LHCN-M2 (cell line): ENCODE measurements around the gene B3GALT4. TPM values are rescaled to one million over a fixed set of nuclear protein-coding genes. Genes with fewer than 3 reads are reported as not detected.
"Not testable (repeated sequence)": the region's sequence is repeated elsewhere in the genome, so short reads cannot be mapped to it uniquely, and the experiment has no call there.

Source experiments
- DNase-seq: peaks from one replicate; pipeline ENCODE4 v3.0.0-alpha.2; 2012; ENCODE audit warnings: low read depth
- total RNA-seq: library from RNA; depleted of rRNA; stranded (reverse); fragments of >200 nt; gene quantifications from 2 replicates; pipeline ENCODE4 v1.2.3, GENCODE V29; 2014

The B3GALT4 gene
- total RNA-seq, 1 experiment from 2014 or later, result 0.06 TPM

- DNase-seq, result no peak
These were observed 4.4 kb upstream of the B3GALT4 start for GRCh38 chr6:33272275-33273128.

GRCh38 chr6:33273129-33273923 is 3.6 kb upstream of the B3GALT4 start:
- DNase-seq, result no peak

GRCh38 chr6:33273924-33274902 is 2.7 kb upstream of the B3GALT4 start:
- DNase-seq, result no peak

- DNase-seq, result not testable (repeated sequence)
These were observed 935 bp upstream of the B3GALT4 start for GRCh38 chr6:33275795-33276580.

GRCh38 chr6:33276581-33276863 is 401 bp upstream of the B3GALT4 start:
- no peak for DNase-seq

- no peak for DNase-seq
These were observed 904 bp downstream of the B3GALT4 start for GRCh38 chr6:33277663-33278391.

- no peak for DNase-seq
These were observed 1.4 kb downstream of the B3GALT4 start for GRCh38 chr6:33278392-33278741.

- no peak for DNase-seq
These were observed 1.9 kb downstream of the B3GALT4 start for GRCh38 chr6:33278810-33279209.

GRCh38 chr6:33279257-33279695 is 2.4 kb downstream of the B3GALT4 start:
- DNase-seq, result no peak

- DNase-seq, result peak; percentile 62
These were observed 3.1 kb downstream of the B3GALT4 start for GRCh38 chr6:33279971-33280511.

GRCh38 chr6:33280539-33280938 is 3.6 kb downstream of the B3GALT4 start:
- DNase-seq, result no peak

GRCh38 chr6:33285214-33285613 is 8.3 kb downstream of the B3GALT4 start:
- DNase-seq, result not testable (repeated sequence)

- DNase-seq, result no peak
These were observed 10.3 kb downstream of the B3GALT4 start for GRCh38 chr6:33286946-33287914.

GRCh38 chr6:33288141-33288920 is 11.4 kb downstream of the B3GALT4 start:
- DNase-seq, result no peak

GRCh38 chr6:33288921-33289783 is 12.2 kb downstream of the B3GALT4 start, which contains the start of the genes PFDN6 and WDR46:
PFDN6 (plus strand) TSS chr6:33289601; CDS start chr6:33289857, 256 bp downstream.
WDR46 (minus strand) TSS chr6:33289239; CDS start chr6:33289170, 69 bp downstream.
- DNase-seq, result peak; percentile 88

- no peak for DNase-seq
These were observed 12.9 kb downstream of the B3GALT4 start for GRCh38 chr6:33289784-33290315.
